Endothelial cell of umbilical vein (primary cell): ENCODE results near the gene PAX2.

Experiments
- CTCF ChIP-seq, 2 donors: IDR thresholded peaks; 1 replicate in 1 of 2; 2 replicates in 1 of 2; pipeline ENCODE4 v1.5.1; 2011; ENCODE audit warnings: low read length in 2 of 2, mild to moderate bottlenecking in 2 of 2, moderate library complexity in 2 of 2, control low read depth in 1 of 2, inconsistent platforms in 1 of 2, low read depth in 1 of 2; ENCODE audit not compliant: insufficient read depth in 1 of 2; ENCODE audit errors: extremely low read depth in 1 of 2
- POLR2A ChIP-seq: IDR thresholded peaks from 2 replicates; pipeline ENCODE4 v1.6.1; 2012; ENCODE audit warnings: low read depth, mild to moderate bottlenecking, control low read depth, low read length

GRCh38 chr10:100724531-100725027, 20.8 kb upstream of the PAX2 start:
- TF ChIP-seq CTCF (IDR thresholded peaks at IDR 0.05; ENCODE audit: extremely low read depth in 1 of 2, insufficient read depth in 1 of 2, low read depth in 1 of 2, low read length in 2 of 2) (no peak), POLR2A (no peak)
